Measurements from ENCODE around the gene FAF1.

DNA sequence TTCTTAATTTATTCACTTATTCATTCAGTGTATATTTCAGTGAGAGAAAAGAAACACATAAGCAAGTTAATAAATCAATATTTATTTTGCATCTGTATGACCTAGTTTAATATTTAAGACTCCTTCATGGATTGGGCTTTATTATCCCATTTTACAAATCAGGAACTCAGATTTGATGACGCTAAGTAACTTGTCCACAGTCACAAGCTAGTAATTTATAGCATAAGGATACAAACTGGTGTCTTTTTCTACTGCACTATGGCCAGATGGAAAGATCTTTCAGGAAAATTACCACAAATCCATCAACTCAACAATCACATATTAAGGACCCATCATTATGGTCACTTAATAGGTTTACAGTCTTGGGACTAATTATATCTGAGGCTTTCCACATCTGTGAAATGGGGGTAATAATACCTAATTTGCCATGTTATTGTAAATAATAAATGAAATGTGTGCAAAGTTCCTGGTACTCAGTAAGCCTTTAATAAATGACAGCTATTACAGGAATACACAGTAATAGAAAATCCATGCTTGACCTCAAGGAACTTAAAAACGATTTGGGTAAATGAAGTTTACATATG lies 23.2 kb upstream of the FAF1 start:
- no peak for TF ChIP-seq POLR2A (IDR thresholded peaks at IDR 0.05)
- TF ChIP-seq, protein P1, sequence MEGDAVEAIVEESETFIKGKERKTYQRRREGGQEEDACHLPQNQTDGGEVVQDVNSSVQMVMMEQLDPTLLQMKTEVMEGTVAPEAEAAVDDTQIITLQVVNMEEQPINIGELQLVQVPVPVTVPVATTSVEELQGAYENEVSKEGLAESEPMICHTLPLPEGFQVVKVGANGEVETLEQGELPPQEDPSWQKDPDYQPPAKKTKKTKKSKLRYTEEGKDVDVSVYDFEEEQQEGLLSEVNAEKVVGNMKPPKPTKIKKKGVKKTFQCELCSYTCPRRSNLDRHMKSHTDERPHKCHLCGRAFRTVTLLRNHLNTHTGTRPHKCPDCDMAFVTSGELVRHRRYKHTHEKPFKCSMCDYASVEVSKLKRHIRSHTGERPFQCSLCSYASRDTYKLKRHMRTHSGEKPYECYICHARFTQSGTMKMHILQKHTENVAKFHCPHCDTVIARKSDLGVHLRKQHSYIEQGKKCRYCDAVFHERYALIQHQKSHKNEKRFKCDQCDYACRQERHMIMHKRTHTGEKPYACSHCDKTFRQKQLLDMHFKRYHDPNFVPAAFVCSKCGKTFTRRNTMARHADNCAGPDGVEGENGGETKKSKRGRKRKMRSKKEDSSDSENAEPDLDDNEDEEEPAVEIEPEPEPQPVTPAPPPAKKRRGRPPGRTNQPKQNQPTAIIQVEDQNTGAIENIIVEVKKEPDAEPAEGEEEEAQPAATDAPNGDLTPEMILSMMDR (IDR thresholded peaks at IDR 0.05), result no peak
